ENCODE results near the gene NRIP3. TPM values are rescaled to one million over a fixed set of nuclear protein-coding genes. Genes with fewer than 3 reads are reported as not detected.

NRIP3 gene
- total RNA-seq, 4 donors from 2014 or later: 0.23 to 2.7 (median 0.89) TPM

DNA sequence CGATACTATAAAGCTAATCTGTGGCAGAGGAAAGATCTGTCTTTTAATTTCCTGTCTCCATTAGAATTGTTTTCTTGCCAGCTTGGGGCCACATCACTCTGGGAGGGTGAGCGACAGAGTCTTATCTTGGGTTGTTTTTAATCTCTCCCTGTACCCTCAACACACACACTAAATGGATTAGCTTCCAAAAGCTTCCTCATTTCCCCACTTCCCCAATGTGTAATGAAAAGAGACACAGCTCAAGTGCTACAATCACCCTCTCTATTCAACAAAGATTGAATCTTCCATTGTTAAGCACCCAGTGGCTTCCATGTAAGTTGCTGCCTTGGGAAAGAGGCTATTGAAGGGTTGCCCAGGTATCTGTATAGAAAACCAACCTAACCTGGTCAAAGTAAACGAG is 54.9 kb downstream of the NRIP3 start:
- TF ChIP-seq POLR2AphosphoS5 (IDR thresholded peaks at IDR 0.05) (no peak), POLR2A (IDR thresholded peaks at IDR 0.05) (no peak), EP300 (IDR thresholded peaks at IDR 0.05) (no peak)
- TF ChIP-seq, protein P1, sequence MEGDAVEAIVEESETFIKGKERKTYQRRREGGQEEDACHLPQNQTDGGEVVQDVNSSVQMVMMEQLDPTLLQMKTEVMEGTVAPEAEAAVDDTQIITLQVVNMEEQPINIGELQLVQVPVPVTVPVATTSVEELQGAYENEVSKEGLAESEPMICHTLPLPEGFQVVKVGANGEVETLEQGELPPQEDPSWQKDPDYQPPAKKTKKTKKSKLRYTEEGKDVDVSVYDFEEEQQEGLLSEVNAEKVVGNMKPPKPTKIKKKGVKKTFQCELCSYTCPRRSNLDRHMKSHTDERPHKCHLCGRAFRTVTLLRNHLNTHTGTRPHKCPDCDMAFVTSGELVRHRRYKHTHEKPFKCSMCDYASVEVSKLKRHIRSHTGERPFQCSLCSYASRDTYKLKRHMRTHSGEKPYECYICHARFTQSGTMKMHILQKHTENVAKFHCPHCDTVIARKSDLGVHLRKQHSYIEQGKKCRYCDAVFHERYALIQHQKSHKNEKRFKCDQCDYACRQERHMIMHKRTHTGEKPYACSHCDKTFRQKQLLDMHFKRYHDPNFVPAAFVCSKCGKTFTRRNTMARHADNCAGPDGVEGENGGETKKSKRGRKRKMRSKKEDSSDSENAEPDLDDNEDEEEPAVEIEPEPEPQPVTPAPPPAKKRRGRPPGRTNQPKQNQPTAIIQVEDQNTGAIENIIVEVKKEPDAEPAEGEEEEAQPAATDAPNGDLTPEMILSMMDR (IDR thresholded peaks at IDR 0.05): no peak
- no peak overlapping the region for H3K27ac ChIP-seq
- peaks cover 52% of the 10 kb centered on the region for H3K36me3 ChIP-seq
- no peaks in the 10 kb centered on the region for H3K4me1 ChIP-seq
- no peaks in the 10 kb centered on the region for H3K9me3 ChIP-seq
- no peak for DNase-seq (ENCODE audit: low spot score in 2 of 2)
- H3K27me3 ChIP-seq: no peaks in the 10 kb centered on the region
- WGBS: 81% methylated on average over 3 of the region's 3 CpGs
- H3K4me3 ChIP-seq: no peak overlapping the region

DNA sequence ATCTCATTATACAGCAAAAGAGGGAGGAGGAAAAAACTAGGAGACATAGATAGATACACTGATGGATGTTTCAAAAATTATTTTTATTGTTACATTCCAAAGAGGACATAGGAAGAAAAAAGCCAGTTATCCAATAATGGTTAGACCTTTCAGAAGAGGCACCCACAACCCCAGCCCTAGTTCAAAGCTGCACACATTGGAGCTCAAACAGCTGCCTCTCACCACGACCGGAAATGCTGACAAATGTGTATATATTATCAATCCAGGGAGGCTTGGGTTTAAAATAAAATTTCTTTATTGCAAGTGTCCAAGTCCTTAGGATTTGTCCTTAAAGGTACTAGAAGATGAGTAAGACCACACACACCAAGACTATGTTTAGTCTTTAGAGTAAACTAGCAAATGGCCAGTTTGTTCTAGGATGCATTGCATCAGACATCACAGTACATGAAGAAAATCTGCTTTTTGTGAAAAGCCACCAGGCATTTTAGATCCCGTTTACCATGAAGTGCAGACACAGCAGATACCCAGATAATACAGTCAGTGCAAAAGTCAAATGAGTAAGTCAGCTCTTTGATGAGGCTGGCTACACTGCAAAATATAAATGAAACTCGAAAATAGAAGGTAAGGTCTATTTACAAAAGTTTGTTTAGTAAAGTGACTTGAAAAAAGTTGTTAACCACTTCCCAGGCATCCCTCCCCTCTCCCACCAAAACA is 56.4 kb downstream of the NRIP3 start:
- Histone ChIP-seq H3K36me3 (peaks cover 37% of the 10 kb centered on the region), H3K27me3 (no peaks in the 10 kb centered on the region), H3K9me3 (no peaks in the 10 kb centered on the region), H3K4me1 (no peaks in the 10 kb centered on the region), H3K27ac (no peak overlapping the region), H3K4me3 (no peak overlapping the region)
- 81% methylated on average over 4 of the region's 4 CpGs for WGBS
- DNase-seq (ENCODE audit: low spot score in 2 of 2): no peak
- TF ChIP-seq POLR2A (IDR thresholded peaks at IDR 0.05) (no peak), POLR2AphosphoS5 (IDR thresholded peaks at IDR 0.05) (no peak), EP300 (IDR thresholded peaks at IDR 0.05) (no peak)
- TF ChIP-seq, protein P1 (IDR thresholded peaks at IDR 0.05): no peak

DNA sequence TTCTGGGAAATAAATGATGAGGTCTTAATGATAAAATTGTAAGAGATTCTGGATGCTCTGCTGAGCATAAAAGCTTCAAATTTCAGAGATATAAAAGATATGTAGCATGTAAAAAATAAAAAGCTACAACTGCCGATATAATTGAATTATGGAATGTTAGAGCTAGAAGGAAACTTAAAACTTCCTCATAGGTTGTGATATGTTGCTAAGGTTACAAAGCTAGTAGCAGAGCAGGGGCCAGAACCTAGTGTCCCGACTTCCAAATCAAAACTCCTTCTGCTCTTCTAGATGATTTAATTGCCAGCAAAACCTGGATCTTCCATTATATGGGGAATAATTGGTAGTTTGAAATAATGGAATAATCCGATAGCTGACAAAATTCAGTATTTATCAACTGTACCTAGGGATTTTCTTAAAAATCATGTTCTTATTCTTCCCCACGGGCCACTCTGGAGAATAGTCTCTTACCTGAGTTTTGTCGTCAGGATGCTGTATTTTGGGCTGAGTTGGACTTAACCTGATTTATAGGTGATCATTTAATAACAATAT is 61.2 kb downstream of the NRIP3 start, which contains the start of gene ASCL3:
Gene ASCL3, minus strand, starts transcription at position 499 of the 549 bp plus-strand sequence. CDS start 4,855 bp downstream, outside the sequence.
- Histone ChIP-seq H3K4me3 (no peak within 1 kb of the TSS), H3K36me3 (peaks cover 7% of the 10 kb centered on the region), H3K27me3 (no peaks in the 10 kb centered on the region), H3K4me1 (no peaks in the 10 kb centered on the region), H3K9me3 (no peaks in the 10 kb centered on the region), H3K27ac (no peak within 1 kb of the TSS)
- no peak for DNase-seq (ENCODE audit: low spot score in 2 of 2)
- 69% methylated on average over 5 of the region's 5 CpGs for WGBS
- TF ChIP-seq EP300 (IDR thresholded peaks at IDR 0.05) (no peak), POLR2AphosphoS5 (IDR thresholded peaks at IDR 0.05) (no peak), POLR2A (IDR thresholded peaks at IDR 0.05) (no peak)
- TF ChIP-seq, protein P1 (IDR thresholded peaks at IDR 0.05): no peak

DNA sequence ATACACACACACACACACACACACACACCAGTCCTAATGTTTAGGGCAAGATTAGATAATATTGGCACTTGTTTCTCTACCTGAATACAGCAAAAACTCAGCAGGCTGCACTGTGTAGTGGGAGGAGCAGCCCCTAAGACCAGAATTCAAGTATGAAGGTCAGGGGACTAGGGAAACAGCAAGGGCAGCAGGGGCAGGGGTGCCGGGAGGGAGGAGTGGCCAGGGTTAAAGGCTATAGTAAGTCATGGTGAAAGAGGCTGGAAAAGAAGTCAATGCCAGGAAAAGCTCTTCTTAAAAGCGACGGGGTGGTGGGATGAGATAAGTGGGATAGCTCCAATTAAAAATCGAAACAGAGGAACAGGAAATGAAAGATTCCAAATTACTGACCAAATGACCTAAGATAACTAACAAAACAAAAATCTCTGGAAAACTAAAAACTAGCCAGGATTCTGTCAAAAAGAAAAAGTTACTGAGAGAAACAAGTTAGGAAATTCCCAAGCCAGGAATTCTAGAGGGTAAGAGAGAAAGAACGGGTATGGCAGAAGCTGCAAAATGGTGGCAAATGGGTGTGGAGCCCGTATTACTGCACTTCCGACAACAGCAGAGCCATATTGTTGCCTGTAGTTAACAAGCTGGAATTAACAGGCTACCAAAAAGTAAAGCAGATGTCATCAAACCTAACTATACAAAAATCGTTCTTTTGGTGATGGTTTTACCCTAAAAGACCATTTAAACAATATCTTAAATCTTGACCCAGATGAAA is 62.3 kb downstream of the NRIP3 start:
- H3K36me3 ChIP-seq: no peaks in the 10 kb centered on the region
- no peaks in the 10 kb centered on the region for H3K27me3 ChIP-seq
- WGBS: 66% methylated on average over 8 of the region's 8 CpGs
- H3K4me3 ChIP-seq: no peak overlapping the region
- no peaks in the 10 kb centered on the region for H3K9me3 ChIP-seq
- H3K4me1 ChIP-seq: no peaks in the 10 kb centered on the region
- H3K27ac ChIP-seq: no peak overlapping the region
- no peak for DNase-seq (ENCODE audit: low spot score in 2 of 2)
- TF ChIP-seq POLR2AphosphoS5 (IDR thresholded peaks at IDR 0.05) (no peak), EP300 (IDR thresholded peaks at IDR 0.05) (no peak), POLR2A (IDR thresholded peaks at IDR 0.05) (no peak)
- TF ChIP-seq, protein P1 (IDR thresholded peaks at IDR 0.05): no peak

DNA sequence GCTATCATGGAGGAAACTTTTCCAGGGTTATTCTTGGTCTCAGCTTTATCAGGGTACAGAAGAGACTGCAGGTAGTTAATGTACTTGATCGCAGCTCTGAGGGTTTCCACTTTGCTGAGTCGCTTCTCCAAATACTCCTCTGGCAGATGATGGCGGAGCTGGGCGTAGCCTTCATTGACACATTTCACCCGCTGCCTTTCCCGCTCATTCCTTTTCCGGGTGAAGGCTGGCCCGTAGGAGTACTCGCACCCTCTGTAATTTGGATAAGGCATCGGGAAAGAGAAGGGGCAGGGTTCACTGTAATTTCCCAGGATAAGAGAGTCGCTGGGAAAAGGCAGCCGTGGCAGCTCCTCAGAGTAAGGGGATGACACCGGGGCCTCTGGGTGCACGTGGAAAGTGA is 66.1 kb downstream of the NRIP3 start:
- 86% methylated on average over 14 of the region's 14 CpGs for WGBS
- H3K27ac ChIP-seq: no peak overlapping the region
- no peaks in the 10 kb centered on the region for H3K9me3 ChIP-seq
- TF ChIP-seq, protein P1 (IDR thresholded peaks at IDR 0.05): no peak
- no peak for TF ChIP-seq POLR2A (IDR thresholded peaks at IDR 0.05)
- TF ChIP-seq POLR2AphosphoS5 (IDR thresholded peaks at IDR 0.05): no peak
- TF ChIP-seq EP300 (IDR thresholded peaks at IDR 0.05): no peak
- no peaks in the 10 kb centered on the region for H3K36me3 ChIP-seq
- no peaks in the 10 kb centered on the region for H3K27me3 ChIP-seq
- no peak overlapping the region for H3K4me3 ChIP-seq
- DNase-seq (ENCODE audit: low spot score in 2 of 2): no peak
- no peaks in the 10 kb centered on the region for H3K4me1 ChIP-seq
